PC-9 (cell line): ENCODE measurements around the gene LMX1B. TPM values are rescaled to one million over a fixed set of nuclear protein-coding genes. Genes with fewer than 3 reads are reported as not detected.

Experiments used
- BruUV-seq: library from RNA; stranded (reverse); fragments of 400-500 nt; replicated peaks from 2 replicates; lab custom pipeline; 2021; lab: Mats Ljungman, UMichigan
- CTCF ChIA-PET: fragments of 300-600 bp; sonication (Branson Sonifier 250); formaldehyde crosslinking; loops from one replicate; lab custom pipeline; 2022; ENCODE audit warnings: antibody characterized with exemption; lab: Charles Lee
- POLR2A ChIA-PET: fragments of 300-600 bp; sonication (Branson Sonifier 250); formaldehyde crosslinking; loops from one replicate; lab custom pipeline; 2022; ENCODE audit warnings: antibody characterized with exemption; ENCODE audit not compliant: unreplicated experiment; lab: Charles Lee
- DNase-seq, 2 experiments: peaks; one replicate each; pipeline versions ENCODE4 v3.0.0 to v3.0.0-alpha.2; 2015 to 2022; ENCODE audit warnings: mixed read lengths in 1 of 2
- H2AFZ ChIP-seq: fragments of 200-600 bp; sonication (generic); 2 replicates; pipeline ENCODE4 v1.8.1; 2017; ENCODE audit warnings: antibody characterized with exemption
- H3F3A ChIP-seq: fragments of 200-600 bp; sonication (generic); 2 replicates; pipeline ENCODE4 v1.8.1; 2017; ENCODE audit warnings: antibody characterized with exemption, mild to moderate bottlenecking, low read depth; ENCODE audit not compliant: insufficient read depth
- H3K27ac ChIP-seq: fragments of 200-600 bp; sonication (generic); 2 replicates; pipeline ENCODE4 v1.6.1; 2016; ENCODE audit warnings: mixed run types
- H3K27me3 ChIP-seq: fragments of 200-600 bp; sonication (generic); 2 replicates; pipeline ENCODE4 v1.6.1; 2016; ENCODE audit warnings: low read depth, mixed run types; ENCODE audit not compliant: insufficient read depth
- H3K36me3 ChIP-seq: fragments of 200-600 bp; sonication (generic); 2 replicates; pipeline ENCODE4 v1.6.1; 2016; ENCODE audit warnings: low read depth, mixed run types
- H3K4me1 ChIP-seq: fragments of 200-600 bp; sonication (generic); replicated peaks from 2 replicates; pipeline ENCODE4 v1.6.1; 2016; ENCODE audit warnings: mixed run types; ENCODE audit not compliant: insufficient read depth
- H3K4me2 ChIP-seq: fragments of 200-600 bp; sonication (generic); 2 replicates; pipeline ENCODE4 v1.6.1; 2017; ENCODE audit warnings: mixed run types
- H3K4me3 ChIP-seq: fragments of 200-600 bp; sonication (generic); 2 replicates; pipeline ENCODE4 v1.6.1; 2016; ENCODE audit warnings: mixed run types
- H3K79me2 ChIP-seq: fragments of 200-600 bp; sonication (generic); 2 replicates; pipeline ENCODE4 v1.6.1; 2017; ENCODE audit warnings: low read depth, mixed run types
- H3K9me2 ChIP-seq: fragments of 200-600 bp; sonication (generic); 2 replicates; pipeline ENCODE4 v1.8.1; 2017; ENCODE audit warnings: mild to moderate bottlenecking; ENCODE audit not compliant: insufficient read depth
- H3K9me3 ChIP-seq: fragments of 200-600 bp; sonication (generic); 2 replicates; pipeline ENCODE4 v1.8.1; 2016; ENCODE audit warnings: low read depth; ENCODE audit not compliant: insufficient read depth
- H4K20me1 ChIP-seq: fragments of 200-600 bp; sonication (generic); 2 replicates; pipeline ENCODE4 v1.8.1; 2017; ENCODE audit not compliant: insufficient read depth
- CTCF ChIP-seq: fragments of 200-600 bp; sonication (generic); conservative IDR thresholded peaks from 2 replicates; pipeline ENCODE4 v1.6.1; 2017; ENCODE audit warnings: mixed run types, antibody characterized with exemption, mild to moderate bottlenecking, moderate library complexity
- EZH2 ChIP-seq: fragments of 200-600 bp; sonication (generic); IDR thresholded peaks from 2 replicates; pipeline ENCODE4 v1.8.0; 2017; ENCODE audit warnings: antibody characterized with exemption, low read depth
- intact Hi-C: fragments of 100-400 bp; cut with micrococcal nuclease; formaldehyde crosslinking; loops from one replicate; pipeline ENCODE4 v1.10.0; 2022; ENCODE audit not compliant: unreplicated experiment
- total RNA-seq: library from RNA; stranded (reverse); gene quantifications from 2 replicates; pipeline ENCODE4 v1.2.3, GENCODE V29; 2021

LMX1B gene
- total RNA-seq, 1 experiment from 2014 or later: not detected

- H4K20me1 ChIP-seq: no peaks in the 10 kb centered on the region
- H3K4me2 ChIP-seq: no peak overlapping the region
- H3K4me3 ChIP-seq: no peak overlapping the region
- intact Hi-C loops: no loop called here
- CTCF ChIA-PET: no interaction called here
- H3K27me3 ChIP-seq: peaks cover 40% of the 10 kb centered on the region
- H3K9me3 ChIP-seq: no peaks in the 10 kb centered on the region
- POLR2A ChIA-PET: no interaction called here
- no peaks in the 10 kb centered on the region for H3K36me3 ChIP-seq
- H3K4me1 ChIP-seq: no peaks in the 10 kb centered on the region
- H2AFZ ChIP-seq: no peak overlapping the region
- no peaks in the 10 kb centered on the region for H3F3A ChIP-seq
- no peak for DNase-seq
- H3K9me2 ChIP-seq: no peaks in the 10 kb centered on the region
- H3K79me2 ChIP-seq: no peaks in the 10 kb centered on the region
- TF ChIP-seq EZH2 (no peak), CTCF (no peak)
- BruUV-seq: no TSS peak
- no peak overlapping the region for H3K27ac ChIP-seq
Observed at GRCh38 chr9:126607086-126607485, 6.6 kb upstream of the LMX1B start.

- H3K27me3 ChIP-seq: peaks cover 43% of the 10 kb centered on the region
- H3K4me3 ChIP-seq: no peak overlapping the region
- H3K79me2 ChIP-seq: no peaks in the 10 kb centered on the region
- no peaks in the 10 kb centered on the region for H3K36me3 ChIP-seq
- CTCF ChIA-PET: no interaction called here
- H3F3A ChIP-seq: no peaks in the 10 kb centered on the region
- H4K20me1 ChIP-seq: no peaks in the 10 kb centered on the region
- POLR2A ChIA-PET: no interaction called here
- no peaks in the 10 kb centered on the region for H3K4me1 ChIP-seq
- no peak for DNase-seq
- no peak overlapping the region for H3K27ac ChIP-seq
- no peak overlapping the region for H3K4me2 ChIP-seq
- intact Hi-C loops: no loop called here
- no peaks in the 10 kb centered on the region for H3K9me3 ChIP-seq
- H3K9me2 ChIP-seq: no peaks in the 10 kb centered on the region
- BruUV-seq: no TSS peak
- H2AFZ ChIP-seq: no peak overlapping the region
- TF ChIP-seq CTCF (no peak), EZH2 (no peak)
Observed at GRCh38 chr9:126607731-126608130, 6.0 kb upstream of the LMX1B start.

- intact Hi-C loops: no loop called here
- Histone ChIP-seq H2AFZ (no peak overlapping the region), H3K36me3 (no peaks in the 10 kb centered on the region), H3K27me3 (peaks cover 46% of the 10 kb centered on the region), H3F3A (no peaks in the 10 kb centered on the region), H3K9me2 (no peaks in the 10 kb centered on the region), H3K9me3 (no peaks in the 10 kb centered on the region), H3K79me2 (no peaks in the 10 kb centered on the region), H3K27ac (no peak overlapping the region), H3K4me1 (no peaks in the 10 kb centered on the region), H4K20me1 (no peaks in the 10 kb centered on the region), H3K4me3 (no peak overlapping the region), H3K4me2 (no peak overlapping the region)
- ChIA-PET POLR2A (no interaction called here), CTCF (interaction anchor here (1.1 kb wide), 1 partner anchor 82 kb away, joined by 4 read pairs; no protein-coding TSS in a partner anchor)
- BruUV-seq: no TSS peak
- TF ChIP-seq CTCF (no peak), EZH2 (no peak)
- no peak for DNase-seq
Observed at GRCh38 chr9:126608551-126608950, 5.2 kb upstream of the LMX1B start.
